ENCODE data around the gene MDH1B.
"Not testable (repeated sequence)": the region's sequence is repeated elsewhere in the genome, so short reads cannot be mapped to it uniquely, and the experiment has no call there.

DNA sequence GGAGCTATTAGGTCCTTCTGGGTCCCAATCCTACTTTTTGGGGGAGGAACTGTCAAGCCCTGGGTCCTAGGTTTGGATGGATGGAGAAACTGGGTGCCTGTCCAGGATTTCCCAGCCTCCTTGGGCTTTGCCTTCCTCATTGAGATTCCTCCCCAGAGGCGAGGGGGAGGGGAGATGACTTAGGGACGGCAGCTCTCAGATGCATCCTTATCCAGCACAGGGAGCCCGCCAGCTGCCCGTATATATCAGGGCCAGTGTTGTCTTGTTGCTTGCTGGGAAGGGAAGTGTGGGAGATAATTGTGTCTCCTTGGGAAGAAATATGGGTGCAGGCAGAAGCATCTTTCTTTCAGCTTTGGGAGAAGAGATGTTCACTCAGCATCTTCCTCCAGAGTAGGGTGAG, 49.9 kb downstream of the MDH1B start:
- TF ChIP-seq CTCF (IDR thresholded peaks at IDR 0.05; ENCODE audit: insufficient read depth, low read length); REST (IDR thresholded peaks at IDR 0.05; ENCODE audit: insufficient replicate concordance, low read depth); POLR2AphosphoS5 (IDR thresholded peaks at IDR 0.05; ENCODE audit: low read depth): not testable (repeated sequence)
